Body of pancreas (tissue), 4 donors: ENCODE results near the gene TEF.

ENCODE experiments used
- POLR2A ChIP-seq, 3 donors: fragments of 450-650 bp; IDR thresholded peaks; one replicate each; pipeline ENCODE4 v1.6.1; 2016; ENCODE audit warnings: antibody characterized with exemption in 3 of 3, mild to moderate bottlenecking in 2 of 3
- TF ChIP-seq, protein P1 (sequence below), 7 experiments: fragments of 450-650 bp in 4 of 7; fragments of 200-600 bp in 3 of 7; sonication (generic) in 3 of 7; IDR thresholded peaks; one replicate each; pipeline ENCODE4 v1.5.1; 2016 to 2019; ENCODE audit warnings: antibody characterized with exemption in 7 of 7

GRCh38 chr22:41341990-41342389, 39.8 kb upstream of the TEF start:
- TF ChIP-seq, protein P1, sequence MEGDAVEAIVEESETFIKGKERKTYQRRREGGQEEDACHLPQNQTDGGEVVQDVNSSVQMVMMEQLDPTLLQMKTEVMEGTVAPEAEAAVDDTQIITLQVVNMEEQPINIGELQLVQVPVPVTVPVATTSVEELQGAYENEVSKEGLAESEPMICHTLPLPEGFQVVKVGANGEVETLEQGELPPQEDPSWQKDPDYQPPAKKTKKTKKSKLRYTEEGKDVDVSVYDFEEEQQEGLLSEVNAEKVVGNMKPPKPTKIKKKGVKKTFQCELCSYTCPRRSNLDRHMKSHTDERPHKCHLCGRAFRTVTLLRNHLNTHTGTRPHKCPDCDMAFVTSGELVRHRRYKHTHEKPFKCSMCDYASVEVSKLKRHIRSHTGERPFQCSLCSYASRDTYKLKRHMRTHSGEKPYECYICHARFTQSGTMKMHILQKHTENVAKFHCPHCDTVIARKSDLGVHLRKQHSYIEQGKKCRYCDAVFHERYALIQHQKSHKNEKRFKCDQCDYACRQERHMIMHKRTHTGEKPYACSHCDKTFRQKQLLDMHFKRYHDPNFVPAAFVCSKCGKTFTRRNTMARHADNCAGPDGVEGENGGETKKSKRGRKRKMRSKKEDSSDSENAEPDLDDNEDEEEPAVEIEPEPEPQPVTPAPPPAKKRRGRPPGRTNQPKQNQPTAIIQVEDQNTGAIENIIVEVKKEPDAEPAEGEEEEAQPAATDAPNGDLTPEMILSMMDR (IDR thresholded peaks at IDR 0.05), result no peak
- no peak for TF ChIP-seq POLR2A (IDR thresholded peaks at IDR 0.05)
